NCI-H2196 treated with DMSO at 0.1 percent for 48 hours (cell line): ENCODE data around the gene TEX264.

ENCODE experiments used
- DNase-seq: peaks from one replicate; lab custom pipeline; 2025; ENCODE audit not compliant: unreplicated experiment; lab: John Stamatoyannopoulos, UW

TEX264 gene

DNA sequence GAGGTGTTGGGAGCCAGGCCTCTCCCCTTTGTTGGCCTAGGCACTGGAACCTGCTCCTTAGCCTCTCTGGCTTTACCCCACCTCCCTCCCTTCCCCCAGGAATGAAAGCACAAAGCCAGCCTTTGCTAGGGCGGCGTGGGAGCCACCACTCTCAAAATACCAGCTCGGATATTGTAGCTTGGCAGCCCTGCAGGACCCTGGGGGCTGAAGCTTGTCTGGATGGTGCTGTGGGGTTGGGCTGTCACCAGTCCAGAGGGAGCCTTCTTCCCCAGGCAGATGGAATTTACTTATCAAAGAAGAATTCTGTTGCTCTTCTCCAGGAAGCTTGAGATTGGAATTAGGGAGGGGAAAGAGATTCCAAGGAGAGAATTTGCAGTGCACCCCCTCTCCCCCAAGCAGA lies 20.9 kb downstream of the TEX264 start:
- DNase-seq: no peak

DNA sequence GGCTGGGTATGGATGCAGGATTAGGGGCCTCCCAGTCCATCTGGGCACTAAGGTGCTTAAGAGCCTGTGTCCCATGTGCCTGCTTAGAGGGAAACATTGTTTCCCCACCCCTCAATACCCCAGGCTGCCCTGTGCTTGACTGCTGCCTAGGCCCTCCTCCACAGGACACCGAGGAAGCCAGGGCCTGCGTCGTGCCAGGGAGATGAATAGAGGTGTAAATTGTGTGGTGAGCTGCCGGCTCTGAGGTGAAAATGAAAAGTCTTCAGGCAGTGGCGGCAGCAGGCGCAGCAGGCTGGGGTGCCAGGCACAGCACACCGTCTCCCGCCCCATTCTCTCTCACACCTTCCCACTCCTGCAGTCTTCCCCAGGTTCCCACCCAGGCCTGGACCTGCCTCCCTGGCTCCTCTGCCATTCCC lies 21.9 kb downstream of the TEX264 start:
- no peak for DNase-seq

DNA sequence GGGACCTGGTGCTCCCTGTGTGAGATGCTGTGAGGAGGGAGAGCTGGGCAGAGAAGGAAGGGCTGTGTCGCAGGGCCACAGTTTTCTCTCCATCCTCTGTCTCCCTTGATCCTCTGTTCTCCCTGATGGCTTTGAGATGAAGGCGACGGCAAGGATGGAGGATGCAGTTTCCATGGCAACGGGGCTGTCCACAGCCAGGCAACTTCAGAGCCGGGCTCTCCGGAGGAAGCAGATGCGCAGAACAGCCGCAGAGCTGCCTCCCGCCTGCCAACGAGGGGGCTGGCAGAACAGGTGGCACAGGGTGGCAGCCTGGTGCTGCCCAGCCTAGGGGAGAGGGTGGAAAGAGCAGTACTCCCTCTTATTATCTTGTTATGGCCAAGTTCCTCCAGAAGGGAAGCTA lies 25.9 kb downstream of the TEX264 start:
- DNase-seq: no peak

DNA sequence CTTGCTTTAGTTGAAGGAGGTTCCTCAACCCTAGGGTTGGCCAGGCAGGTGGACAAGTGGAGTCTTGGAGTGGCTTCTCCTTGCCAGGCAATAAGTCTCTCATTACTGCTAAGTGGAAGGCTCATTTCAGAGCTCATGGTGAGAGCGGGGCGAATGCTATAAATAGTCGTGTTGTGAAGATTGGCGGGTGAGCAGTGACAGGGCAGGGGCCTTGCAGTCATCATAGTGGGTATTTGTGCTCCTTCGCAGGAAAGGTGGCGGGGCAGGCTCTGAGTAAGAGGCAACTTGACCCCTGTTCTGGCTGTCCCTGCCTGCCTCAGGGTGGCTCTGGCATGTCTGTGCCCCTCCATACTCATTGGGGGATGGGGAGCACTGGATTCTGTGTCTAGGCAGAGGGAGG lies 27.2 kb downstream of the TEX264 start:
- no peak for DNase-seq

DNA sequence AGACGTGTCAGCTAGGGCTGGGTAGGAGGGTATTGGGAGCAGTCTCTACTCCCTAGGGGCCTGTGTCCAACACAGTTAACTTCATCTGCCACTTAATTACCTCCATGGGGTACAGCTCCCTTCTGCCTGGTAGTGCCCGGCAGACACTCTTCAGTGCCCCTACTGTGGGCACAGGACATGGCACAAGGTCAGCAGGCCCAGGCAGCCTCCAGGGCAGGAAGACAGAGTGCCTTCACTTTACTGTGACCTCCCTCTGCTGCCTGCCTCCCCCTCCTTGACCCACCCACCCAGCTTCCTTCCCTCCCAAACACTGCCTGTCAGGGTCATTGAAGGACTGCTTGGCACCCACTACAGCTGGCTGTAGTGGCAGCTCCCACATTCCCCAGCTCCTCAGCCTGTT lies 29.4 kb downstream of the TEX264 start:
- no peak for DNase-seq

DNA sequence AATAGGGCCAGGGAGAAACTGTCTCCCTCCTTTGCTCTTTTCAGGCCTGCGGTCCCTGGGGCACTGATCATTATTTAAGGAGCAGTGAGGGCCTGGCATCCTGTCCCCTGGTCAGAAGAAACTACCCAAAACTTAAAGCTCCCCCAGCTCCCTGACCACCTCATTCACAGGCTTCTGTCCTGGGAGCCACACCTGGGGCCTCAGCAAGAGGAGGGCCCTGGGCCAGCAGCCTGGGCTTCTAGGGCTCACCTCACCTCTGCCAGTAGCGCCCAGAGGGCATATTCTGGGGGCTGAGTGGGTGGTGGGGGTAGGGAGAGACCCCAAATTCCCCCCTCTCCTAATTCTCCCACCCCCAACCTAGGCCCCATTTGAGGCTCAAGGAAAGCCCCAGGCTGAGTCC lies 31.1 kb downstream of the TEX264 start:
- DNase-seq: no peak

DNA sequence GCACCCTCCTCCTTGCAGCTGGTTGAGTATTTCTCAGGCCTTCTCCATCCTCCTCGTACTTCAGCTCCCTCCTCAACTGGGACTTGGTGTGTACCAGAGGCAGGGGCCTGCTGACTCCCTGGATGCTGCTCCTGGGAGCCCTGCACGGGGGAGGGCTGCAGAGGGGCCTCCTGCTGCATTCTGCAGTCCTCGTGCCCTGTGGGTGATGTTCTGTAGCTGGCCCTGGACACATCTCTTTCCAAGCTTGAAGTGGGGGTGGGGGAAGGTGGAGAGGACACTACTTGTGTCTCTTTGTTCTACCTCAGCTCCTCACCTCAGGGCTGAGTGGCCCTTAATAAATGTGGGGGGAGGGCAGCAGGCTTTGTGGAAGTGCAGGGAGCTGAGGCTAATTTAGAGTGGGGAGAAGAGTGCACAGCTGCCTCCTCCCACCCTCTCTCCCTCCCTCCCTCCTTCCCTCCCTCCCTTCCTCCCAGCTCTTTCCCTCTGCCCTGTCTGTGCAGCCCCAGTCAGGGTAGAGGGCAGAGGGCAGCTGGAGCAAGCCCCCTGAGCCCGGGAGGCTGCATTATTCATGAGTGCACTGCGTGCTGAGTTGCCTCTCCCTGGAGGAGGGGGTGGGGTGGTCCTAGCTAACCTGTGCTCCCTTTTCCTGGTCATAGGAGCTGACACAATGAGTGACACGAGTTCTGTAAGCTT lies 32.2 kb downstream of the TEX264 start:
- DNase-seq: no peak

DNA sequence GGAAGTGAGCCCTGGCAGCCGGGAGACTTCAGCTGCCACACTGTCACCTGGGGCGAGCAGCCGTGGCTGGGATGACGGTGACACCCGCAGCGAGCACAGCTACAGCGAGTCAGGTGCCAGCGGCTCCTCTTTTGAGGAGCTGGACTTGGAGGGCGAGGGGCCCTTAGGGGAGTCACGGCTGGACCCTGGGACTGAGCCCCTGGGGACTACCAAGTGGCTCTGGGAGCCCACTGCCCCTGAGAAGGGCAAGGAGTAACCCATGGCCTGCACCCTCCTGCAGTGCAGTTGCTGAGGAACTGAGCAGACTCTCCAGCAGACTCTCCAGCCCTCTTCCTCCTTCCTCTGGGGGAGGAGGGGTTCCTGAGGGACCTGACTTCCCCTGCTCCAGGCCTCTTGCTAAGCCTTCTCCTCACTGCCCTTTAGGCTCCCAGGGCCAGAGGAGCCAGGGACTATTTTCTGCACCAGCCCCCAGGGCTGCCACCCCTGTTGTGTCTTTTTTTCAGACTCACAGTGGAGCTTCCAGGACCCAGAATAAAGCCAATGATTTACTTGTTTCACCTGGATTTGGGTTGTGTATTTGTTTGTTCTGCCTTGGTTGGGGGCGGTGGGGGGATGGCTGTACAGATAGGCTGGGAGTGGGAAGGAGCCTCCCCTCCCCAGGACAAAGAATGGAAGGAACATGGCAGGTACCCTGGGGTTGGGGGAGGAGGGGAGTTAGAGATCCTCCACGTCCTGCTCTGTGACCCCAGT lies 32.9 kb downstream of the TEX264 start:
- no peak for DNase-seq

DNA sequence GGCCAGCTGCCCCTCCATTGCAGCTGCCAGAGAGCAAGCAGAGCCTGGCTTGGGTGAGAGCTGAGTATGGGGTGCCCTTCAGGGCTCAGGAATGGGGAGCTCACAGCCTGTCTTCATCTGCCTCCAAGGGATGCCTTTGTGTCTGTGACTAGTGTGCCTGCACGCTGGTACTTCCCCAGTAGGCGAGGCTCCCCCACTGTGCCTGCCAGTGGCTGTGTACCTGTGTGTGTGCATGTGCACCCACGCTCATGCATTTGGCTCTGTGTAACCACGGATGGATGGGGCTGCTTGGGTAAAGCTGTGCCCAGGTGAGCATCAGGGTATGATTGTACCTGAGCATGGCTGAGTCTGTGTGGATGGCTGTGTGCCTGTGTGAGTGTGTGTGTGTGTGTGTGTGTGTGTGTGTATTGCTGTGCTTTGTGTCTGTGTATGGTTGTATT lies 33.5 kb downstream of the TEX264 start:
- no peak for DNase-seq

DNA sequence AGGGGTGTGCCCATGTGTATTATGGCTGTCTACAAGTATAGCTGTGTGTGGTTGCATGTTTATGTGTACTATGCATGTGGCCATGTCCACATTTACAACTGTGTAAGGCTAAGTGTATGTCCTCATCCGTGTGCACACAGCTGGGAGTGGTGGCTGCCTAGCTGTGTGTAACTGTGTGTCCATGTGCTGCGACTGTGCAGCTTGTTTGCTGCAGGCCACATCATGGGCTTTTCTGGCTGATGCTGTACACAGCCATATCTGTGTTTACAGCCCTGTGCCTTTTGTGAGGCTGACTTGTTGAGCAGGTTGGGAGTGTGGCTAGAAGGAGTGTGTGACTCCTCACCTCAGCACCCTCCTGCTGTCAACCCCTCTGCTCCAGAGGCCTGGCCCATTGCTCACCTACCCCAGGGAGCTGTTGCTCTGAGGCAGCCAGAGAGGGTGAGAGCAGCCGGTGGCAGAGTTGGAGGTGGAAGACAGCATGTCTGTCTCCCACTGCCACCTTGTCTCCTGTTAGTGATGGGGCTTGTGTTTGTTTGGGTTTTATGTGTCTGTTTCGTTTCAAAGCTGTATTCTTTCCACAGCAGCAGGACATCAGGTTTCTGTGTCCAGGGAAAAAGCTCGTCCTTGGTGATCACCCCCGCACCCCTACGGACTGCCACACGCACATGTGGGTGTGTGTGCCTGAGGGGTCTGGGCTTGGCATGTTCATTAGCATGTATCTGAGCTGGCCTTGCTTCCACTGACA lies 34.4 kb downstream of the TEX264 start:
- no peak for DNase-seq

DNA sequence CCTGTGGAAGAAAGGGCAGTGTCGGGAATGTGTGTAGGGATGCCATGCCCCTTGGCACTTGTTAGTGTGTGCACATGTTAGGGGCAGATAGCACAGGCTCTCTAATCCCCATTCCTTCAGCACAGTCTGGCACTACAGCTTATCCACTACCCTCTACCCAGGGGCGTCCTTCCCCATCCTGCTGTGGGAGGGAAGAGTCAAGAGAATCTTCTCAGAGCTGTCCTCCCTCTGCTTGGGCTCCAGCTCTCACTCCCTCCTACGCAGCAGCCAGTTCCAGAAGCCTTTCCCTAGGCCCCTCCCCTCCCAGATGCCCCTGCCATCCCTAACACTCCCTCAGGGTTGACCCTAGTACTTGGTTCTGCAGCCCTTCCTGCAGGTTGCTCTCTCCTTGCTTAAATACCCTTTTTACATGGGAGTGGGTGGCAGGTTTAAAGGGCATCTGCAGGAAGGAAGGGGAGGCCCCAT lies 35.0 kb downstream of the TEX264 start:
- no peak for DNase-seq

DNA sequence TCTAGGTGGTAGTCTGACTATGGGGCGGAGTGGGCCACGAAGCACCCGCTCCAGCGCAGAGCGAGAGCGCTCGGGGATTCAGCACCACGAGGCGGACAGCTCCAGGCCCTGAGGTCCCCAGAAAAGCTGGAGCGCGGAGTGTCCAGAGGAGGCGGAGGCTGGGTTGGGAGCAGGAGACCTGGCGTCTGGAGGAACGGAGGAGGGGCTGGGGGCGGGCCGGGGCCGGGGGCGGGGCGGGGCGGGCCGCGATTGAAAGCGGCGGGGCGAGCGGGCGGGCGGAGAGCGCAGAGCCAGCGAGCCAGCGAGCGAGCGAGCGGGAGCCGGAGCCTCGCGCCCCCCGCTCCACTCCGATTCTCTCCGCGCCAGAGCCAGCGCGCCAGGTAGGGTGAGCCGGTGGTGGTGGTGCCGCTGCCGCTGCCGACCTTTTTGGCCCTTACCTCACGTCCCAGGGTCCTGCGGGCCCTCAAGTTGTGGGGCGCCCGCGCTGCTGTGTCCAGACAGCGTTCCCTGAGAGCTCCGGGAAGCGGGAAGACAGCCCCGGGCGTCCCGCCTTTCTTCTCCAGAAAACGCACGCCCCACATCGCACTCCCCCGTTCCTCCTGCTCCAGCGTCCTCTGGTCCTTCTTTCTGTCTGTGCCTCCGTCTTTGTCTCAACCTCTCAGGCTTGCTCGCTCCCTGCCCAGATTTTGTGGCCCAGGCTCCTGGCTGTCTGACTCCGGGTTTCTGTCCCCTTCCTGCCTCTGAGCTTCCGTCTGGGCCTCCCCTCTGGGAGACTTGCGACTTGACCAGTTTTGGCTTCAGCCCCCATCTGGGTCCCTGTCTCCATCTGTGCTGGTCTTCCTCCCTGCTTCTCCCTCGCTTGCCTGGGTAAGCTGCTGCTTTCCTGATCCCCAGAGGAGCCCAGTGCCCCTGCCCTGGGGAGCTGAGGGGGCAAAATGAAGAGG lies 36.0 kb downstream of the TEX264 start, which contains the start of gene GRM2:
Gene GRM2 (plus strand): TSS at position 281 of the 944 bp plus-strand sequence. CDS start 1,916 bp downstream, outside the sequence.
- DNase-seq: no peak

DNA sequence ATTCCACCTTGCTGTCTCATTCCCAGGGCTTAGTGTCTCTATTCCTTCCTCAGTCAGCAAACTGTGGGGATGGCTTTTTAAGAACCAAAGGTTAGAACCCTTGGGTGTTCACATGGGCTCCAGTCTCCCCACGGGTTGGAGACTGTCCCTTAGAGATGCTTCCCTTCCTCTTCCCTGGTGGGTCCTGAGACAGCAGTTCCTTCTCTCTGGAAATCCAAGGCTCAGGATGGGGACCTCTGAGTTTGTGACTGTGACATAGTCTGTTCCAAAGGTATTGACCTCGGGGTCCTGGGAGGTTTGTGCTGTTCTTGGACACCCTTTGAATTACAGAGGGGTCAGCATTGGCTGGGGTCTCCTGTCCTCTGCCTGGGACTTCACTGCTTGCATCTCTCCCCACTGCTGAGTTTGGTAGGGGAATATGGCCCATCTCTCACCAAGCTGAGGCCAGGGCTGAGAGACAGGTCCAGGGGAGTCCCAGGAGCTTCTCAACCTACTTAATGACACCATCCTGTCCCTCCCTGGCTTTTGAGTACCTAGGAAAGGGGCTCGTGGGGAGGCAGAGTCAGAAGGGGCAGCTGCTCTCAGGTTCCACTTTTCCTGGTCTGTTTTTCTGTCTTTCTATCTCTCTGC lies 37.3 kb downstream of the TEX264 start:
- no peak for DNase-seq

DNA sequence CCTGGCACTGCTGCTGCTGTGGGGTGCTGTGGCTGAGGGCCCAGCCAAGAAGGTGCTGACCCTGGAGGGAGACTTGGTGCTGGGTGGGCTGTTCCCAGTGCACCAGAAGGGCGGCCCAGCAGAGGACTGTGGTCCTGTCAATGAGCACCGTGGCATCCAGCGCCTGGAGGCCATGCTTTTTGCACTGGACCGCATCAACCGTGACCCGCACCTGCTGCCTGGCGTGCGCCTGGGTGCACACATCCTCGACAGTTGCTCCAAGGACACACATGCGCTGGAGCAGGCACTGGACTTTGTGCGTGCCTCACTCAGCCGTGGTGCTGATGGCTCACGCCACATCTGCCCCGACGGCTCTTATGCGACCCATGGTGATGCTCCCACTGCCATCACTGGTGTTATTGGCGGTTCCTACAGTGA lies 38.0 kb downstream of the TEX264 start:
- no peak for DNase-seq

DNA sequence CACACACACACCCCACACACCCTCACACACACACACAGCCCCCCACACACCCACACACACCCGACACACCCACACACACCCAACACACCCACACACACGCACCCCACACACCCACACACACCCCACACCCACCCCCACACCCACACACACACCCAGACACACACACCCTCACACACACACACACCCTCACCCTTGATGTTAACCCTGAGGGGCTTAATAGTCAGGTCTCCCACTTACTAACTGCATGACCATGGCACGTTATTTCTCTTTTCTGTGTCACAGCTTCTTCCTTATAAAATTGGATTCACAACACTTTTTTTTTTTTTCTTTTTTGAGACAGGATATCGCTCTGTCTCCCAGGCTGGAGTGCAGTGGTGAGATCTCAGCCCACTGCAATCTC lies 38.6 kb downstream of the TEX264 start:
- DNase-seq: no peak

DNA sequence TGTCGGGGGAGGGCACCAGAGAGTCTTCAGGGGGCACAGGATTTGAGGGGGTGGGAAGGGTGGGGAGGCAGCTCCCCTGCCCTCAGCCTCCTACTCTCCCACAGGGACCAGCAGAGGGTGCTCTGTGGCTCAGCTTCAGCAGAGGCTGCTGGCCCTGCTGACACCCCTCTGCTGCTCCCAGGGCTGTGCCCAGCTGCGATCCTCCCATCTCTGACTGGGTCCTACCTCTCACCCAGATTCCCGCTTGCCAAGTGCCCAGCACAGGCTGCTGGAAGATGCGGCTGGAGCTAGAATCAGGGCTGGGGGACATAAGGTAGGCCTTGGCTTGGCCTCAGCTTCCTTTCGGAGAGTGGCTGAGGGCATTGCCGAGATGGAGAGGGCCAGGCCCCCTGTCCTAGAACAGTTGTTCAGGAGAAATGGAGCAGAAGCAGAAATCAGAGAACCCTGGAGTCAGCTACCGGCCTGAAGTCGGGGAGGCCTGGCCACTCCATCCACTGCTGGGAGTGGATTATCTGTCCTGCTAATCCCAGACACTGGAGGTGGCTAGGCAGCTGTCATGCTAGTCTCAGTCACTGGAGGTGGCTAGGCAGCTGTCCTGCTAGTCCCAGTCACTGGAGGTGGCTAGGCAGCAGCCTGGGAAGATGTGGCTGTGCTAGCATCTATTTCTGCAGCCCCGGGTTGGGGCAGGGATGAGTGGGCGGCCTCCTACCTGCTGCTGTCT lies 39.7 kb downstream of the TEX264 start:
- DNase-seq: no peak

DNA sequence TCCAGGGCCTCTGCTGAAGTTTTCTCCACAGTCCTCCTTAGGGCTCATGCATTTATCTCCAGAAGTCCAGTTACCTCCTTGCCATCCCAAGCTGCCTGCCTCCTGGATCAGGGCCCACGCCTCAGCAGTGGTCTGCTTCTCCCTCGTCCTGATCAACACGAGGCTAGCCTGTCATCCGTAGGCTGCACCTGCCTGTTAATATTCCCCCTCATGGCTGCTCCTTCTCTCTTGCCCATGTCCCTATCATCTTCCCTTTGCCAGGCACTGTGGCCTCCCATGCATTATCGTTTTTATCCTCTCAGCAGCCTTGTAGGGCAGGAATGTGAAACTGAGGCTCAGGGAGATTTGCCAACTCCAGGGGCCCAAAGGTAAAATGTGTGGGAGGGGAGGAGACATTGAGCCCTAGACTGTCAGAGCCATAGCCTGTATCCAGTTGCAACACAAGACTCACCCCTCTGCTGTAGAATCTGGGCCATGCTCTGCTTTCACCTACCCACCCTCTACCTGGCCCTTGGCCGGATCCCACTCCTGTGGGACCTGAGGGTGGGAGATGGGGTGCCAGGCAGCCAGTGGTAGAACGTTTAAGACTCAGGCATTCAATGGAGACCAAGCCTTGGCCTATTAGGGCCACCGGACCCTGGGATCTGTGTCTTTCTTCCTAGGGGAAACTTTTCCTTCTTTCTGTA lies 40.4 kb downstream of the TEX264 start:
- DNase-seq: no peak

DNA sequence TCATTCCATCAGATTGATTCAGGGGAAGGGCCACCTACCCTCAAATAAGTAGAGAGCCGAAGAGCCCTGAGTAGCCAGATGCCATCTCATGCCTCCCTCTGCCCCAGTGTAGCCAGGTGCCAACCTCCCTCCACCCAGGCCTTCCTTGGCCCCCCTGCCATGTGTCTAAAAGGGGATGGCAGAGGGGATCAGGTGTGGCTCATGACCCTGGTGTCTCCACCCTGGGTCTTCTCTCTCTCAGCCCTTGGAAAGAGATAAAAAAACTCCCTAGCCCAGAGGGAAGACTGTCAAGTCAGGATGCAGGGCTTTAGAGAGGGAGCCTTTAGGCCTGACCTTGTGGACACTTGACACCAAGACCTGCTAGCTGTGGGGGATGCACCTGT lies 41.0 kb downstream of the TEX264 start:
- DNase-seq: no peak

DNA sequence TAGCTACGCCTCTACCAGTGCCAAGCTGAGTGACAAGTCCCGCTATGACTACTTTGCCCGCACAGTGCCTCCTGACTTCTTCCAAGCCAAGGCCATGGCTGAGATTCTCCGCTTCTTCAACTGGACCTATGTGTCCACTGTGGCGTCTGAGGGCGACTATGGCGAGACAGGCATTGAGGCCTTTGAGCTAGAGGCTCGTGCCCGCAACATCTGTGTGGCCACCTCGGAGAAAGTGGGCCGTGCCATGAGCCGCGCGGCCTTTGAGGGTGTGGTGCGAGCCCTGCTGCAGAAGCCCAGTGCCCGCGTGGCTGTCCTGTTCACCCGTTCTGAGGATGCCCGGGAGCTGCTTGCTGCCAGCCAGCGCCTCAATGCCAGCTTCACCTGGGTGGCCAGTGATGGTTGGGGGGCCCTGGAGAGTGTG lies 41.5 kb downstream of the TEX264 start:
- no peak for DNase-seq
